ENCODE measurements around the gene SLC43A1.

Gene SLC43A1

DNA sequence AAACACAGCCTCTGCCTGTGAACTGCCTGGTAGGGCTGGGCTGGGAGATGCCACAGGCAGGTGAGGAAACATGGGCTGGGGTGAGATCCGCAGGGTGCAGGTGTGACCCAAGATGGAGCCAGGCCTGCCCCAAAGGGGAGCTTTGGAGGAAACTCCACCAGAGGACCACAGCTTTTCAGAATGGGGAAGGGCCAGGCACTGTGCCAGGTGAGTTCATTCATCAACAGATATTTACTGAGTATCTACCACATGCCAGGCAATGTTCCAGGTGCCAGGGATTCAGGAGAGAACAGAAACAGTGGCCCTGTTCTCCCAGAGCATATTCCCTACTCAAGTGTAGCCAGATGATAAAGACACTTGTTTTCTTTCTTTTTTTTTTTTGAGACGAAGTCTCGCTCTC lies 44.0 kb downstream of the SLC43A1 start:
- no peaks in the 10 kb centered on the region for H3K36me3 ChIP-seq (ENCODE audit: control insufficient read depth, insufficient read depth, low read length)
- no peak overlapping the region for H3K9ac ChIP-seq
- H3K9me3 ChIP-seq (ENCODE audit: control insufficient read depth, low read length) = no peaks in the 10 kb centered on the region
- no peak overlapping the region for H3K4me3 ChIP-seq (ENCODE audit: low read depth, low read length)
- H3K27me3 ChIP-seq (ENCODE audit: control insufficient read depth, insufficient read depth, low read length) = no peaks in the 10 kb centered on the region
- no peak overlapping the region for H3K4me2 ChIP-seq (ENCODE audit: low read length)
- H3K27ac ChIP-seq = no peak overlapping the region
- no peaks in the 10 kb centered on the region for H3K79me2 ChIP-seq
- H3K4me1 ChIP-seq = peaks cover 2% of the 10 kb centered on the region
- H2AFZ ChIP-seq = no peak overlapping the region
- TF ChIP-seq, protein P1, sequence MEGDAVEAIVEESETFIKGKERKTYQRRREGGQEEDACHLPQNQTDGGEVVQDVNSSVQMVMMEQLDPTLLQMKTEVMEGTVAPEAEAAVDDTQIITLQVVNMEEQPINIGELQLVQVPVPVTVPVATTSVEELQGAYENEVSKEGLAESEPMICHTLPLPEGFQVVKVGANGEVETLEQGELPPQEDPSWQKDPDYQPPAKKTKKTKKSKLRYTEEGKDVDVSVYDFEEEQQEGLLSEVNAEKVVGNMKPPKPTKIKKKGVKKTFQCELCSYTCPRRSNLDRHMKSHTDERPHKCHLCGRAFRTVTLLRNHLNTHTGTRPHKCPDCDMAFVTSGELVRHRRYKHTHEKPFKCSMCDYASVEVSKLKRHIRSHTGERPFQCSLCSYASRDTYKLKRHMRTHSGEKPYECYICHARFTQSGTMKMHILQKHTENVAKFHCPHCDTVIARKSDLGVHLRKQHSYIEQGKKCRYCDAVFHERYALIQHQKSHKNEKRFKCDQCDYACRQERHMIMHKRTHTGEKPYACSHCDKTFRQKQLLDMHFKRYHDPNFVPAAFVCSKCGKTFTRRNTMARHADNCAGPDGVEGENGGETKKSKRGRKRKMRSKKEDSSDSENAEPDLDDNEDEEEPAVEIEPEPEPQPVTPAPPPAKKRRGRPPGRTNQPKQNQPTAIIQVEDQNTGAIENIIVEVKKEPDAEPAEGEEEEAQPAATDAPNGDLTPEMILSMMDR (IDR thresholded peaks at IDR 0.05) = no peak

DNA sequence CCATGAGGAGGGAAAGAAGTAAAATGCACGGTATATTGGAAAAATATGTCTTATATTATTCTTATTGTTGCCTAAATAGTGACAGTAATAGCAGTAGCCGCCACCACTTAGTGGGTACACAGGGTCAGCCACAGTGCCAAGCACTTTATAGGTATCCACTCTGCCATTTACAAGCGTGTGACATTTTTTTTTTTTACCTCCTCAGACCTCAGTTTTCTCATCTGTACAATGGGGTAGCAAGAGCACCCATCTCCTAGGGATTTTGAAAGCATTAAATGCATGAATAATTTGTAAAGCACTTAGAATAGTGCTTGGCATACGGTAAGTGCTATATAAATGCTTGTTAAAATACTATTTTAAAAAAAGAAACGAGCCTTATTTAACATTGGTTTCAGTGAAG lies 46.2 kb downstream of the SLC43A1 start:
- TF ChIP-seq, protein P1 (IDR thresholded peaks at IDR 0.05) = no peak
- Histone ChIP-seq H3K4me1 (no peaks in the 10 kb centered on the region), H3K27me3 (ENCODE audit: control insufficient read depth, insufficient read depth, low read length) (no peaks in the 10 kb centered on the region), H3K4me3 (ENCODE audit: low read depth, low read length) (no peak overlapping the region), H2AFZ (no peak overlapping the region), H3K79me2 (no peaks in the 10 kb centered on the region), H3K9me3 (ENCODE audit: control insufficient read depth, low read length) (no peaks in the 10 kb centered on the region), H3K36me3 (ENCODE audit: control insufficient read depth, insufficient read depth, low read length) (no peaks in the 10 kb centered on the region), H3K9ac (no peak overlapping the region), H3K27ac (no peak overlapping the region), H3K4me2 (ENCODE audit: low read length) (no peak overlapping the region)

DNA sequence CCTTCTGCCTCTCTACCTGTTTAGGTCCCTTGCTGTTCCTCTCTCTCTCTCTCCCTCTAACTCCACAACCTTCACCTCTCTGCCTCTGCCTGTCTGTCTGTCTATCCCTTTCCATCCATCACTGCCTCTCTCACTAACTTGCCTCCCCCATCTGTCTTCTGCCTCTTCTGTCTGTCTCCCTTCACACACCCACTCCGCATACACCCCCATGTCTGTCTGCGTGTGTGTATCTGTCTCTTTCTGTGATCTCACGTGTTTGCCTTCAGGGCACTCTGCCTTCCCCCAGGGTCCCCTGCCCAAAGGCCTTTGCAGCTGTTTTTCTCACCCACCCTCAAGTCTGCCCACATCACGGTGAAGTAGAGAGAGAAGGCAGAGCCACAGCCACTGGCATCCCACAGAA lies 47.2 kb downstream of the SLC43A1 start:
- no peak overlapping the region for H3K4me2 ChIP-seq (ENCODE audit: low read length)
- TF ChIP-seq, protein P1 (IDR thresholded peaks at IDR 0.05) = no peak

DNA sequence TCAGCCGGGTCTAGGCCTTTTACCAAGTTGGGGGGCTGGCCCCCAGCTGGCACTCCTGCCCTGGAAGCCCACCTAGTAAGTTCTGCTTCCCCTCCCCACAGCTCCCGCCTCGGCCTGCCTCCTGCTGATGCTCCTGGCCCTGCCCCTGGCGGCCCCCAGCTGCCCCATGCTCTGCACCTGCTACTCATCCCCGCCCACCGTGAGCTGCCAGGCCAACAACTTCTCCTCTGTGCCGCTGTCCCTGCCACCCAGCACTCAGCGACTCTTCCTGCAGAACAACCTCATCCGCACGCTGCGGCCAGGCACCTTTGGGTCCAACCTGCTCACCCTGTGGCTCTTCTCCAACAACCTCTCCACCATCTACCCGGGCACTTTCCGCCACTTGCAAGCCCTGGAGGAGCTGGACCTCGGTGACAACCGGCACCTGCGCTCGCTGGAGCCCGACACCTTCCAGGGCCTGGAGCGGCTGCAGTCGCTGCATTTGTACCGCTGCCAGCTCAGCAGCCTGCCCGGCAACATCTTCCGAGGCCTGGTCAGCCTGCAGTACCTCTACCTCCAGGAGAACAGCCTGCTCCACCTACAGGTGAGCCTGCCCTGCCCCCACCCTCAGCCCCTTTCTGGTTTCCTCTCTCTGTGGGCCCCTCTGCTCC lies 47.9 kb downstream of the SLC43A1 start:
- Histone ChIP-seq H3K36me3 (ENCODE audit: control insufficient read depth, insufficient read depth, low read length) (no peaks in the 10 kb centered on the region), H3K9ac (no peak overlapping the region), H3K9me3 (ENCODE audit: control insufficient read depth, low read length) (no peaks in the 10 kb centered on the region), H3K79me2 (no peaks in the 10 kb centered on the region), H3K4me3 (ENCODE audit: low read depth, low read length) (no peak overlapping the region), H3K27me3 (ENCODE audit: control insufficient read depth, insufficient read depth, low read length) (no peaks in the 10 kb centered on the region), H2AFZ (no peak overlapping the region), H3K27ac (no peak overlapping the region), H3K4me2 (ENCODE audit: low read length) (no peak overlapping the region), H3K4me1 (no peaks in the 10 kb centered on the region)
- TF ChIP-seq, protein P1 (IDR thresholded peaks at IDR 0.05) = no peak

More for the DNA sequence above, 47.2 kb downstream of the SLC43A1 start:
- Histone ChIP-seq H3K9ac (no peak overlapping the region), H3K36me3 (ENCODE audit: control insufficient read depth, insufficient read depth, low read length) (no peaks in the 10 kb centered on the region), H3K27me3 (ENCODE audit: control insufficient read depth, insufficient read depth, low read length) (no peaks in the 10 kb centered on the region), H2AFZ (no peak overlapping the region), H3K4me3 (ENCODE audit: low read depth, low read length) (no peak overlapping the region), H3K27ac (no peak overlapping the region), H3K4me1 (no peaks in the 10 kb centered on the region), H3K9me3 (ENCODE audit: control insufficient read depth, low read length) (no peaks in the 10 kb centered on the region), H3K79me2 (no peaks in the 10 kb centered on the region)

DNA sequence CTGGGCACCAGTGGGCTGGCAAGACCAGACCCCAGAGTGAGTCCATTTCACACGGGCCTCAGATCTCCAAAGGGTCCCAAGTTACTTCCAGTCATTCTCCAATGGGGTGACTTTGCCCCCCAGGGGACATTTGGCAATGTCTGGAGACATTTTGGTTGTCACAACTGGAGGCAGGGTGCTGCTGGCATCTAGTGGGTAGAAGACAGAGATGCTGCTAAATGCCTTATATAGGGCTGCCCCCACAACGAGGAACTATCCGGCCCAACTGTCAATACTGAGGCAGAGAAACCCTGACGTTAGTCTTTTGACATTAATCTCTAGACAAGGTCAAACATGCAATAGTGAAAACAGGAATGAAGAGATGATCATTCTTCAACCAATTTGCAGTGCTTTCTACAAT lies 48.8 kb downstream of the SLC43A1 start:
- H3K4me1 ChIP-seq = no peaks in the 10 kb centered on the region
- H3K79me2 ChIP-seq = no peaks in the 10 kb centered on the region
- no peak overlapping the region for H3K9ac ChIP-seq
- H3K27ac ChIP-seq = no peak overlapping the region
- no peaks in the 10 kb centered on the region for H3K9me3 ChIP-seq (ENCODE audit: control insufficient read depth, low read length)
- no peak overlapping the region for H3K4me3 ChIP-seq (ENCODE audit: low read depth, low read length)
- no peaks in the 10 kb centered on the region for H3K36me3 ChIP-seq (ENCODE audit: control insufficient read depth, insufficient read depth, low read length)
- TF ChIP-seq, protein P1 (IDR thresholded peaks at IDR 0.05) = no peak
- no peak overlapping the region for H2AFZ ChIP-seq
- no peak overlapping the region for H3K4me2 ChIP-seq (ENCODE audit: low read length)
- no peaks in the 10 kb centered on the region for H3K27me3 ChIP-seq (ENCODE audit: control insufficient read depth, insufficient read depth, low read length)

Data from parathyroid adenoma (tissue), 2 donors.